Fibroblast of lung (primary cell): ENCODE measurements around the gene DYNLT3. TPM values are rescaled to one million over a fixed set of nuclear protein-coding genes. Genes with fewer than 3 reads are reported as not detected.

Source experiments
- DNase-seq, 2 donors: peaks; one replicate each; pipeline versions ENCODE4 v3.0.0 to v3.0.0-alpha.2; 2010; ENCODE audit warnings: low read depth in 2 of 2
- H2AFZ ChIP-seq: 2 replicates; pipeline ENCODE4 v1.5.1; 2012; ENCODE audit warnings: low read length, control low read depth, inconsistent platforms
- H3K27ac ChIP-seq: 2 replicates; pipeline ENCODE4 v1.5.1; 2011; ENCODE audit warnings: low read length, control low read depth; ENCODE audit not compliant: insufficient read depth
- H3K27me3 ChIP-seq: 2 replicates; pipeline ENCODE4 v1.5.1; 2011; ENCODE audit warnings: mild to moderate bottlenecking, low read length; ENCODE audit not compliant: control insufficient read depth, insufficient read depth
- H3K36me3 ChIP-seq: 2 replicates; pipeline ENCODE4 v1.5.1; 2011; ENCODE audit warnings: low read length; ENCODE audit not compliant: control insufficient read depth, insufficient read depth
- H3K4me1 ChIP-seq: 2 replicates; pipeline ENCODE4 v1.5.1; 2011; ENCODE audit warnings: low read length; ENCODE audit not compliant: control insufficient read depth, insufficient read depth; ENCODE audit errors: extremely low read depth
- H3K4me2 ChIP-seq: 2 replicates; pipeline ENCODE4 v1.5.1; 2011; ENCODE audit warnings: low read length, control low read depth; ENCODE audit not compliant: insufficient read depth; ENCODE audit errors: extremely low read depth
- H3K4me3 ChIP-seq, 4 experiments: fragments of 200-600 bp in 1 of 4; sonication (generic) in 1 of 4; replicated peaks in 1 of 4; 2 replicates each; pipeline ENCODE4 v1.5.1; 2011 to 2016; ENCODE audit warnings: low read length in 4 of 4, low read depth in 3 of 4, mild to moderate bottlenecking in 3 of 4, control low read depth in 2 of 4, inconsistent platforms in 1 of 4, mixed read lengths in 1 of 4; ENCODE audit not compliant: insufficient read depth in 1 of 4; ENCODE audit errors: control extremely low read depth in 1 of 4
- H3K79me2 ChIP-seq: 2 replicates; pipeline ENCODE4 v1.5.1; 2012; ENCODE audit warnings: mild to moderate bottlenecking, low read length, inconsistent platforms; ENCODE audit not compliant: control insufficient read depth, insufficient read depth
- H3K9ac ChIP-seq: 2 replicates; pipeline ENCODE4 v1.5.1; 2011; ENCODE audit warnings: mild to moderate bottlenecking, low read length, control low read depth; ENCODE audit not compliant: insufficient read depth
- H3K9me3 ChIP-seq: 2 replicates; pipeline ENCODE4 v1.5.1; 2012; ENCODE audit warnings: low read depth, low read length; ENCODE audit not compliant: control insufficient read depth, insufficient read depth
- H4K20me1 ChIP-seq: 2 replicates; pipeline ENCODE4 v1.5.1; 2011; ENCODE audit warnings: low read length; ENCODE audit not compliant: control insufficient read depth, insufficient read depth; ENCODE audit errors: extremely low read depth
- EZH2 ChIP-seq: IDR thresholded peaks from 2 replicates; pipeline ENCODE4 v1.5.1; 2012; ENCODE audit warnings: low read length, control low read depth, mild to moderate bottlenecking; ENCODE audit errors: missing control alignments
- polyA plus RNA-seq, 2 donors: library from polyadenylated mRNA; depleted of rRNA in 1 of 2; stranded (reverse) in 1 of 2; unstranded in 1 of 2; fragments of >200 nt; gene quantifications; 2 replicates each; pipeline ENCODE4 v1.2.1, GENCODE V29; 2011 to 2012; ENCODE audit warnings: missing spikeins in 1 of 2
- total RNA-seq: library from RNA; depleted of rRNA; stranded (reverse); fragments of >200 nt; gene quantifications from 2 replicates; pipeline ENCODE4 v1.2.1, GENCODE V29; 2014
- TF ChIP-seq, protein P1 (sequence below), 2 donors: IDR thresholded peaks in 1 of 2; conservative IDR thresholded peaks in 1 of 2; 1 replicate in 1 of 2; 2 replicates in 1 of 2; pipeline ENCODE4 v1.5.1; 2011 to 2012; ENCODE audit warnings: low read length in 2 of 2, control low read depth in 1 of 2, inconsistent platforms in 1 of 2, low read depth in 1 of 2, mild to moderate bottlenecking in 1 of 2

The DYNLT3 gene
- total and polyA plus RNA-seq, 2 donors (not counting 1 experiment from before 2014, with no cell fraction given), result 59.9 to 80.6 TPM

DNA sequence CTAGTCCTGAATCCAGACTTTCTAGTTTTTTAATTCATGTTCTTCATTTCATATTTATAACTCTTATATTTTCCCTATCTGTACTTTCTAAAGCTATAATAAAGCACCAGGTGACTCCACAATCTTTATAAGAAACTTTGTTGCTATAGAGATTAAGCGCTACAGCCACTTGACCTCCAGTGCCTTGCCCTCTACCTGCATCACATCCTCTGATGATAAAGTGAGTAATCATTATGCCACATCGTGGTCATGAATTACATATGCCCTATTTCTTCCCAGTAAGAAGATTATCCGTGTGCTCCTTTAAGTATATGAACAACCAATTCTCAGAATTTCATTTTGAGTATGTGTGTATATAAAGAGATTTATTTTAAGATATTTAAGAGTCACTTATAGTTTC, 6.8 kb upstream of the DYNLT3 start:
- Histone ChIP-seq H3K79me2 (no peaks in the 10 kb centered on the region), H4K20me1 (no peaks in the 10 kb centered on the region), H3K4me2 (no peak overlapping the region), H3K4me1 (no peaks in the 10 kb centered on the region), H3K36me3 (no peaks in the 10 kb centered on the region), H3K4me3 (no peak overlapping the region), H3K9ac (no peak overlapping the region), H2AFZ (no peak overlapping the region), H3K9me3 (no peaks in the 10 kb centered on the region), H3K27ac (no peak overlapping the region), H3K27me3 (no peaks in the 10 kb centered on the region)
- DNase-seq, result no peak
- TF ChIP-seq, protein P1, sequence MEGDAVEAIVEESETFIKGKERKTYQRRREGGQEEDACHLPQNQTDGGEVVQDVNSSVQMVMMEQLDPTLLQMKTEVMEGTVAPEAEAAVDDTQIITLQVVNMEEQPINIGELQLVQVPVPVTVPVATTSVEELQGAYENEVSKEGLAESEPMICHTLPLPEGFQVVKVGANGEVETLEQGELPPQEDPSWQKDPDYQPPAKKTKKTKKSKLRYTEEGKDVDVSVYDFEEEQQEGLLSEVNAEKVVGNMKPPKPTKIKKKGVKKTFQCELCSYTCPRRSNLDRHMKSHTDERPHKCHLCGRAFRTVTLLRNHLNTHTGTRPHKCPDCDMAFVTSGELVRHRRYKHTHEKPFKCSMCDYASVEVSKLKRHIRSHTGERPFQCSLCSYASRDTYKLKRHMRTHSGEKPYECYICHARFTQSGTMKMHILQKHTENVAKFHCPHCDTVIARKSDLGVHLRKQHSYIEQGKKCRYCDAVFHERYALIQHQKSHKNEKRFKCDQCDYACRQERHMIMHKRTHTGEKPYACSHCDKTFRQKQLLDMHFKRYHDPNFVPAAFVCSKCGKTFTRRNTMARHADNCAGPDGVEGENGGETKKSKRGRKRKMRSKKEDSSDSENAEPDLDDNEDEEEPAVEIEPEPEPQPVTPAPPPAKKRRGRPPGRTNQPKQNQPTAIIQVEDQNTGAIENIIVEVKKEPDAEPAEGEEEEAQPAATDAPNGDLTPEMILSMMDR (conservative IDR thresholded peaks at IDR 0.05 in 1 of 2, IDR thresholded peaks at IDR 0.05 in 1 of 2; ENCODE audit: low read depth in 1 of 2, low read length in 2 of 2), result no peak
- TF ChIP-seq EZH2, result no peak

GRCh38 chrX:37847733-37848197, 394 bp upstream of the DYNLT3 start:
- TF ChIP-seq, protein P1 (conservative IDR thresholded peaks at IDR 0.05 in 1 of 2, IDR thresholded peaks at IDR 0.05 in 1 of 2; ENCODE audit: low read depth in 1 of 2, low read length in 2 of 2), result no peak
- TF ChIP-seq EZH2, result no peak

GRCh38 chrX:37846558-37846933, 825 bp downstream of the DYNLT3 start:
- H3K9ac ChIP-seq, result no peak overlapping the region

More at GRCh38 chrX:37847733-37848197, 394 bp upstream of the DYNLT3 start:
- Histone ChIP-seq H3K27ac (peak overlapping the region; percentile 66), H2AFZ (peak overlapping the region; percentile 83), H3K79me2 (no peaks in the 10 kb centered on the region), H3K27me3 (no peaks in the 10 kb centered on the region), H3K9me3 (no peaks in the 10 kb centered on the region), H4K20me1 (no peaks in the 10 kb centered on the region), H3K4me2 (peak overlapping the region; percentile 32), H3K9ac (peak overlapping the region; percentile 76), H3K36me3 (no peaks in the 10 kb centered on the region), H3K4me1 (no peaks in the 10 kb centered on the region), H3K4me3 (peak overlapping the region; percentile 58 to 71 (median 68))
- DNase-seq, result no peak

More at GRCh38 chrX:37846558-37846933, 825 bp downstream of the DYNLT3 start:
- Histone ChIP-seq H3K27ac (no peak overlapping the region), H3K9me3 (no peaks in the 10 kb centered on the region), H4K20me1 (no peaks in the 10 kb centered on the region), H3K27me3 (no peaks in the 10 kb centered on the region), H3K4me2 (peak overlapping the region; percentile 58), H3K36me3 (no peaks in the 10 kb centered on the region), H2AFZ (no peak overlapping the region), H3K4me1 (no peaks in the 10 kb centered on the region), H3K4me3 (peak overlapping the region; percentile 58 to 71 (median 68)), H3K79me2 (no peaks in the 10 kb centered on the region)
- no peak for DNase-seq
- TF ChIP-seq, protein P1 (conservative IDR thresholded peaks at IDR 0.05 in 1 of 2, IDR thresholded peaks at IDR 0.05 in 1 of 2; ENCODE audit: low read depth in 1 of 2, low read length in 2 of 2), result no peak
- no peak for TF ChIP-seq EZH2
